ENCODE results near the gene MAPK8. TPM values are rescaled to one million over a fixed set of nuclear protein-coding genes. Genes with fewer than 3 reads are reported as not detected.

Gene MAPK8
- polyA plus RNA-seq, 1 donor = 38.8 TPM

GRCh38 chr10:48464121-48464870, 157.8 kb downstream of the MAPK8 start:
- no peak for DNase-seq

GRCh38 chr10:48464871-48465736, 158.6 kb downstream of the MAPK8 start:
- peak; percentile 54 for DNase-seq

DNA sequence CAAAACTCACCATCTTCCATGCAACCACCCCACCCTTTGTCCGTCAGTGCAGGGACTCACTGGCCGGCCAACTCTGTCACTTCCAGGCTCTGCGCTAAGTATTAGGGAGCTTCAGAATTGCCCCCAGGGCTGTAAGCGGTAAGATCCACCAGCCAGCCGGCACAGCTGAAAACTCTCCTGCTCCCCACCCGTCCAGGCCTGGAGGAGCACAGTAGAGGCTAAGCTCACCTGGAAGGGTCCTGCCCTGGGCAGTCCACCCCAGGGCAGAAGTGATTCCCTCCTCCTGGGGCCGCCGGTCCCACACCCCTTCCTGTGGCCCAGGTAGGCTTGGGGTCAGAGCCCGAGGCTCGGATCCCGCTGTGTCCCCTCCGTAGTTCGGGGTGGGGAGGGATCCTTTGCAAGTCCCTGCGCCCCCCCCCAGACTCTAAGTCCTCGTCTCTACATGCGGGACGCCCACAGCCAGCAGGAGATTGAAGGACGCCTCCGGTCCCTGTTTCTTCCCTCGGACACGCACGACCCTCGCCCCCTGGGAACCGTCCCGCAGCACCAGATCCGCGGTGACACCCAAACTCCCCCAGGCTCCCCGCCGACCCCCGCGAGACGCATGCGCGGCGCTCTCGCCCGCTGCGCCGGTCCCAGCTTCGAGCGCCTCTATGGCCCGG, 159.5 kb downstream of the MAPK8 start:
- no peak for DNase-seq

- DNase-seq = no peak
Observed at GRCh38 chr10:48466611-48467240, 160.2 kb downstream of the MAPK8 start.

DNA sequence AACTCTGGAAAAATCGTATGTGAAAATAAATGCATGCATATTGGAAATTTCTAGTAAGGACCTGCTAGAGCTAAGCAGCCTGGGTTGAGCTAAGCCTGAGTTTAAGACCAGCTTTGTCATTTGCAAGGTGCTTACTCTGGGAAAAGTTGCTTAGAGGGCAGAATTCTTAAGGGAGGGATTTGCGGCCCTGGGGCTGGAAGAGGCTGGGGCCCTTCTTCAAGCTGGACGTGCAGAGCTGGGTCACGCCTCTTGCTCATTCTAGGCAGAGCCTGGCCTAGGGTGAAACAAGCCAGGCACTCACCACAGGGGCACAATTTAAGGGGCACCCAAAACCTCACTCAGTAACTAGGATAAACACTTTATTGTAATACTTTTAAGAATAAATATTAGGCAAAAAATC, 161.2 kb downstream of the MAPK8 start:
- DNase-seq = no peak

DNA sequence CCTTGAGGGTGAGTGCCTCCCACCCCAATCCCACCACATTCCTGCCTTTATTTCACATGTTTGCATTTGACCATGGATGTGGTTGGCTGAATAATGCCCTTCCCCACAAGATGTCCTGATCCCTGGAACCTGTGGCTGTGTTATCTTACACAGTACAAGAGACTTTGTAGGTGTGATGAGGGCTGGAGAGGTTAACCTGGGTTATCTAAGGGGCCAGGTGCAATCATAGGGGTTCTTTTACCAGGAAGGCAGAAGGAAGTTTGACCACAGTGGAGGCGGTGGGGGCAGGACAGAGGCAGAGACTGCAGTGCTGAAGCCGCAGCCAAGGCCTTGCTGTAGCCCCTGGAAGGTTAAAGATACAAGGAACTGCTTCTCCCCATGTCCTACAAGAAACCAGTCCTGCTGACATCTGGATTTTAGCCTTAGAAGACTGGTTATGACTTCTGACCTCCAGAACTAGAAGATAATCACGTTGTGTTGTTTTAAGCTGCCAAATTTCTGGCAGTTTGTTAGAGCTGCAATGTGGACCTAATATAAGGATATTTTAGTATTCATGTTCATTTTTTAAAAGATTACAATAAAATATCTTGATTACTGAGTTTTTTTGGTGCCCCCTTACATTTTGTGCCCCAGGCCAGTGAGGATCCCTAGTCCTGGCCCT, 161.8 kb downstream of the MAPK8 start:
- DNase-seq = no peak

GRCh38 chr10:48468866-48469511, 162.5 kb downstream of the MAPK8 start:
- no peak for DNase-seq

GRCh38 chr10:48469516-48470020, 163.1 kb downstream of the MAPK8 start:
- DNase-seq = no peak

- no peak for DNase-seq
Observed at GRCh38 chr10:48470115-48470892, 163.8 kb downstream of the MAPK8 start.

DNA sequence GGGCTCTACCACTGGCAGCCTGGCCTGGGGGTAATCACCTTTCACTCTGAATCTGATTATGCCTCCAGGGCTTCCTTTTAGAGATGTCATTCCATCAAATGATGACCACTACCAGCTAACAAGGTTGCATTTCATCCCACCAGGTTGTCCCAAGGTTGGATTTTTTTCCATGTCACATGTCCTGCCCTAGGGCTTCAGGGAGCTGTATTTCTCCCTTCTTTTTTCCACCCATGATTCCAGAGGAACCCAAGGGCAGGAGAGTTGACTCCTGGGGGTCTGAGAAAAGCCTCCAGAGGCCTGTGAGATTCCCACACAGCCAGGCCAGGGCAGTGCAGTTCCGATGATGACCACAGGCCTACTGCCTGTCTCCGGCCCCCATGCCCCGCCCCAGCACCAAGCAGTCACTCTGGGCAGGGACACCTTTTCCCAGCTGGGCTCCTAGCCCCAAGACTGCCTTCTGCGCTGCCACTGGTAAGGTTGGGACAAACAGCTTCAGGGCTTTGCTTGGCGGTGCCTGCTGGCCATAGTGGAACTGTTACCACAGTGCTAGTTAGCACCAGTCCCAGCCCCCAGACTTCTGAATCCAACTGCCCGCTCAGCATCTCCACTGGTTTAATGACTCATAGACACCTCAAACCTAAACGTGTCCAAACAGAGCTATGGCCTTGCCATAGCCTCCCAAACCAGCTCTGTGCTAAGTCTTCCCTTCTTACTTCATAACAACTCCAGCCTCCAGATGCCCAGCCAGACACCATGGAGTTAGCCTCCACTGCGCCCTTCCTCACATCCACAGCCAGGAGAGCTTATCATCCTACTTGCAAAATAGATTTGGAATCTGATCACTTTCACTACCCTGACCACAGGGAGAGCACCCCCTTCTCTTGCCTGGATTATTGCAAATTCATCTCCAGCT, 164.7 kb downstream of the MAPK8 start:
- no peak for DNase-seq

DNA sequence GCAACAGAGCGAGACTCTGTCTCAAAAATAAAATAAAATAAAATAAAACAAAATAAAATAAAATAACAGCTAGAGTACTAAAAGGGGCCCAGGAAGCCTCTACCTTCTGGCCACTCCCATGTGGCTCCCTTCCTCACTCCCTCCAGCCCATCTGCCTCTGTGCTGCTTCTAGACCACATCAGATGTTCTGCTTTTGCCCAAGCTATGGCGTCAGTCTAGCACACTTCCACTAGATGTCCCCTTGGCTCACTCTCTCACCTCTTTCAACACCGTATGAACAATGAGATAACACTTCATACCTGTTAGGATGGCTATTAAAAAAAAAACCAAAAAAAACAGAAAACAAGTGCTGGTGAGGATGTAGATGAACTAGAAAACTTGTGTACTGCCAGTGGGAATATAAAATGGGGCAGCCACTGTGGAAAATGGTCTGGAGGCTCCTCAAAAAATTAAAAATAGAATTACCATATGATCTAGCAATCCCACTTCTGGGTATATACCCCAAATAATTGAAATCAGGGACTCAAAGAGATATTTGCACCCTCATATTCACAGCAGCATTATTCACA, 166.1 kb downstream of the MAPK8 start:
- DNase-seq = no peak

GRCh38 chr10:48473704-48474103, 167.2 kb downstream of the MAPK8 start:
- DNase-seq = no peak

GRCh38 chr10:48474765-48475365, 168.4 kb downstream of the MAPK8 start:
- DNase-seq = no peak

DNA sequence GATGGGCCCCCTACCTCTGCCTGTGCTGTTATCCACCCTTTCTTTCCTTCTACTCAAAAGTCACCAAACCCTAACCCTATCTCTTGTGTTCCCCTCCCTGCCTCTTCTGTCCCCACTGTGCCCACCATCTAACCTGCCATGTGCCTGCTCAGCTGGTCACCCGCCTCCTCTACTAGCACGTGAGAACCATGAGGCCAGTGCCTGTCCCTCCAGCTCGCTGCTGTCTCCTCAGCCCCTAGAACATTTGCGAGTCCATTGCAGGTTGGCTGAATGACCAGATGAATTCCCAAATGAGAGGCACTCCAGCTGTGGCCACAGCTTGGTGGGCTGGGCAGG, 169.4 kb downstream of the MAPK8 start:
- DNase-seq = no peak

DNA sequence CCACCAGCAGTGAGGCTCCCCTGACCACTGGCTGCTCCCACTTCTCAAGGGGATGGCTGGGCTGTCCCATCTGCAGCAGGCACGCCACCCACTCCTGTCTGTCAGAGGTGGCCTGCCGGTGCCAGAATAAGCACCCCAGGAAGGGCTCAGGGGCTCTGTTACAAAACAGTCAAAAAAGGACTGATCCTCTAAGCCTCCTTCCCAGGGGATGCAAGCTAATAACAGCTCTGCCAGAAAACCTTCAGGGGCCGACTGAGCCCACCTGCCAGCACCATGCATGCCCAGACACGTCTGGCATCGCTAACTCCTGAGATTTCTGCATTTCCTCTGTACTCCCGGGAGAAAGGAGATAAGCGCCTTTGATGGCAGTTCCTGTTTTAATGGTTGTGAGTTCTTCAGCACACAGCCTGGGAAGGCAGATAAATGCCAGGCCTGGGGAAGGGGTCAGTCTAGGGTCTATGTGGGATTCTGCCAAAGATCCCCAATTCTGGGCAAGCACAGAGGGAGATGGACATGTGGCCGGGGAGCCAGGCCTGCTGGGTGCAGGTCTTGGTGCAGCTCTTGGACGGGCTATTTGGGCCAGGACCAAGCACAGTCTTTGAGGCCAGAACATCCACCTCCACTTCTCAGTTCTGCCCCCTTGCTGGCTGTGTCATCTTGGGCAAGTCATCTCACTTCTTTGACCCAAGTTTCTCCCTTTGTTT, 170.0 kb downstream of the MAPK8 start:
- DNase-seq = no peak

DNA sequence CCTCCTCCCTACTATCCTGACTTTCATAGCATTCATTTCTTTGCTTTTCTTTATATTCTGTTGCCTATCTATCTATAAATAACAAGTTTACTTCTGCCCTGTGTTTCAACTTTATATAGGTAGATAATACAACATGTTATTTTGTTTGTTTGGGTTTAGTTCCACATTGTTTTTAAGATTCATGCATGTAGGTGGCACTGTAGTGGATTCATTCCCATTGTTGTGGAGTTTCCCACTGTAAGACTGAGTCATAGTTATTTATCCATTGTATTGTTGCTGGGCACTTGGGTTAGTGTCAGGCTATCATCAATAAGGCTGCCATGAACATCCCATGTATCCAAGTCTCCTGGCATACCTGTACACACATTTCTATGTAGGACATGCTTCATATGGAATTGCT, 170.7 kb downstream of the MAPK8 start:
- no peak for DNase-seq

- DNase-seq = no peak
Observed at GRCh38 chr10:48477616-48478015, 171.1 kb downstream of the MAPK8 start.

DNA sequence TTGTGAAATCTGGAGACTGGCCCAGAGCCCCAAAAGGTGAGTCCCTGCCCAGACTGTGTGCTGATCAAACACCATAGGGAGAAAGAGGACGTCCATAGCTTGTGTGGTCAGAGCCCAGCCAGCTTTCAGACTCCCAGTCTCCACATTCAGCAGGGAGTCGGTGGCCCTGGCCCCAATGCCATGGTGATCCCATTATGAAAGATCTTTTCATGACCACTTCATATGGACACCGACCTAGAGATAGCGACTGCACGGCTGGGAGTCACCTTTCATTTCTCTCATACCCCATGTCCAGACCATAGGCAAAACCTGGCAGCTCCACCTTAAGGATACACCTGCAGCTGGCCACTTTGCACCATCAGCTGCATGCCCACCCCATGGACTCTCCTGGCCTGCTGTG, 172.0 kb downstream of the MAPK8 start:
- no peak for DNase-seq

Data from hindlimb muscle (tissue), 1 donor.